HPDE6-E6E7 (cell line): Measurements from ENCODE around the gene MINDY4.

Experiments
- DNase-seq: peaks from one replicate; pipeline ENCODE4 v3.0.0; 2011; ENCODE audit warnings: missing footprints; ENCODE audit errors: extremely low spot score

The MINDY4 gene

GRCh38 chr7:30915005-30915601 is 143.9 kb downstream of the MINDY4 start:
- no peak for DNase-seq

- no peak for DNase-seq
Observed at GRCh38 chr7:30915751-30916150, 144.5 kb downstream of the MINDY4 start.

- DNase-seq, result no peak
Observed at GRCh38 chr7:30916255-30916654, 145.0 kb downstream of the MINDY4 start.

- no peak for DNase-seq
Observed at GRCh38 chr7:30916767-30917166, 145.6 kb downstream of the MINDY4 start.

GRCh38 chr7:30917216-30917893 is 146.1 kb downstream of the MINDY4 start:
- no peak for DNase-seq

- no peak for DNase-seq
Observed at GRCh38 chr7:30918676-30919075, 147.5 kb downstream of the MINDY4 start.

- no peak for DNase-seq
Observed at GRCh38 chr7:30920021-30920583, 148.9 kb downstream of the MINDY4 start.

GRCh38 chr7:30920584-30921539 is 149.6 kb downstream of the MINDY4 start:
- no peak for DNase-seq

- DNase-seq, result no peak
Observed at GRCh38 chr7:30921540-30922401, 150.6 kb downstream of the MINDY4 start.

- DNase-seq, result no peak
Observed at GRCh38 chr7:30922596-30922995, 151.4 kb downstream of the MINDY4 start.

- no peak for DNase-seq
Observed at GRCh38 chr7:30923009-30923773, 152.0 kb downstream of the MINDY4 start.

GRCh38 chr7:30923774-30924413 is 152.7 kb downstream of the MINDY4 start:
- DNase-seq, result no peak

GRCh38 chr7:30924624-30925023 is 153.4 kb downstream of the MINDY4 start:
- no peak for DNase-seq

GRCh38 chr7:30925117-30925516 is 153.9 kb downstream of the MINDY4 start:
- DNase-seq, result no peak

GRCh38 chr7:30925913-30926312 is 154.7 kb downstream of the MINDY4 start:
- no peak for DNase-seq

GRCh38 chr7:30926313-30926712 is 155.1 kb downstream of the MINDY4 start:
- no peak for DNase-seq

GRCh38 chr7:30927040-30927439 is 155.8 kb downstream of the MINDY4 start:
- DNase-seq, result no peak

GRCh38 chr7:30927559-30927958 is 156.3 kb downstream of the MINDY4 start:
- no peak for DNase-seq

GRCh38 chr7:30928254-30928872 is 157.1 kb downstream of the MINDY4 start:
- no peak for DNase-seq

GRCh38 chr7:30929686-30930085 is 158.5 kb downstream of the MINDY4 start:
- no peak for DNase-seq
